Spleen (tissue), 7 donors: ENCODE results near the gene PLA2G4D.

Experiments
- CTCF ChIP-seq, 11 experiments: fragments of 200-600 bp in 7 of 11; fragments of 450-650 bp in 4 of 11; sonication (generic) in 4 of 11; IDR thresholded peaks in 8 of 11; conservative IDR thresholded peaks in 3 of 11; 1 replicate in 7 of 11; 2 replicates in 4 of 11; pipeline versions ENCODE4 v1.4.0 to v1.8.0; 2016 to 2021; ENCODE audit warnings: antibody characterized with exemption in 11 of 11, inconsistent platforms in 4 of 11, mild to moderate bottlenecking in 1 of 11
- POLR2A ChIP-seq, 3 donors: fragments of 450-650 bp; IDR thresholded peaks; one replicate each; pipeline ENCODE4 v1.5.1; 2017; ENCODE audit warnings: antibody characterized with exemption in 3 of 3, mild to moderate bottlenecking in 1 of 3
- POLR2AphosphoS5 ChIP-seq, 3 donors: sonication (generic); formaldehyde crosslinking; IDR thresholded peaks; one replicate each; pipeline ENCODE4 v1.5.1; 2017; ENCODE audit warnings: antibody characterized with exemption in 3 of 3
- donor health status: DM: no; HTN: no; CAD: no; lungs with moderate emphysema.
- donor health status: DM: no; HTN: no; CAD: no.
- donor health status: DM: no; HTN: no; CAD: no.

GRCh38 chr15:42121682-42122081 is 27.3 kb upstream of the PLA2G4D start:
- TF ChIP-seq CTCF (IDR thresholded peaks at IDR 0.05 in 8 of 11, conservative IDR thresholded peaks at IDR 0.05 in 3 of 11) (no peak), POLR2AphosphoS5 (IDR thresholded peaks at IDR 0.05) (no peak), POLR2A (IDR thresholded peaks at IDR 0.05) (no peak)
